HCT116 (cell line): ENCODE measurements around the gene CATSPERB. TPM values are rescaled to one million over a fixed set of nuclear protein-coding genes. Genes with fewer than 3 reads are reported as not detected.

Experiments
- ATAC-seq: fragments of 200-7000 bp; cut with Tn5 transposase; 2 replicates; pipeline ENCODE4 v1.9.1; 2020; ENCODE audit warnings: mild to moderate bottlenecking, moderate library complexity
- BruUV-seq: library from RNA; stranded (reverse); fragments of 400-500 nt; replicated peaks from 2 replicates; lab custom pipeline; 2021; lab: Mats Ljungman, UMichigan
- CTCF ChIA-PET: fragments of 300-600 bp; sonication (Branson Sonifier 250); formaldehyde crosslinking; loops from one replicate; lab custom pipeline; 2021; ENCODE audit warnings: antibody characterized with exemption; lab: Charles Lee
- POLR2A ChIA-PET: fragments of 300-600, 350-600 bp; sonication (Branson Sonifier 250); formaldehyde crosslinking; loops from one replicate; lab custom pipeline; 2021; ENCODE audit warnings: antibody characterized with exemption; lab: Charles Lee
- RAD21 ChIA-PET, 2 experiments: fragments of 300-600 bp; sonication (Branson Sonifier 250); formaldehyde crosslinking; loops; one replicate each; lab custom pipeline; 2023; ENCODE audit warnings: low total read pairs in 2 of 2; ENCODE audit not compliant: uncharacterized antibody in 2 of 2, unreplicated experiment in 2 of 2, low non-redundant PET in 1 of 2; lab: Charles Lee
- DNase-seq: peaks from one replicate; pipeline ENCODE4 v3.0.0-alpha.2; 2010; ENCODE audit warnings: low read depth, low spot score
- H2AFZ ChIP-seq: fragments of 200-600 bp; shearing (Covaris generic), sonication (generic); 2 replicates; pipeline ENCODE4 v1.6.1; 2017; ENCODE audit warnings: low read depth, mixed run types, mixed read lengths, antibody characterized with exemption, low read length; ENCODE audit not compliant: poor library complexity, severe bottlenecking
- H3K27ac ChIP-seq: 2 replicates; pipeline ENCODE4 v1.5.1; 2012; ENCODE audit warnings: low read depth, low read length
- H3K27me3 ChIP-seq: fragments of 200-600 bp; sonication (generic); 2 replicates; pipeline ENCODE4 v1.6.1; 2016; ENCODE audit warnings: mixed run types, low read length, mixed read lengths; ENCODE audit not compliant: insufficient read depth
- H3K36me3 ChIP-seq, 2 experiments: fragments of 200-500 bp in 1 of 2; fragments of 200-600 bp in 1 of 2; sonication (Bioruptor generic) in 1 of 2; sonication (generic) in 1 of 2; 2 replicates each; pipeline versions ENCODE4 v1.5.1 to v1.6.1; 2014 to 2016; ENCODE audit warnings: low read length in 2 of 2, inconsistent platforms in 1 of 2, mixed read lengths in 1 of 2, mixed run types in 1 of 2; ENCODE audit not compliant: insufficient read depth in 2 of 2, control insufficient read depth in 1 of 2
- H3K4me1 ChIP-seq, 2 experiments: fragments of 200-600 bp in 1 of 2; sonication (generic) in 1 of 2; 2 replicates each; pipeline versions ENCODE4 v1.5.1 to v1.6.1; 2012 to 2017; ENCODE audit warnings: low read length in 2 of 2, inconsistent platforms in 1 of 2, mild to moderate bottlenecking in 1 of 2, mixed read lengths in 1 of 2, mixed run types in 1 of 2, moderate library complexity in 1 of 2; ENCODE audit not compliant: insufficient read depth in 2 of 2, control insufficient read depth in 1 of 2
- H3K4me2 ChIP-seq: fragments of 200-600 bp; sonication (generic); 2 replicates; pipeline ENCODE4 v1.6.1; 2017; ENCODE audit warnings: mixed run types, low read length, mixed read lengths
- H3K4me3 ChIP-seq, 2 experiments: fragments of 200-600 bp in 1 of 2; sonication (generic) in 1 of 2; replicated peaks in 1 of 2; 2 replicates each; pipeline ENCODE4 v1.5.1; 2011 to 2016; ENCODE audit warnings: low read length in 2 of 2, control low read depth in 1 of 2, low read depth in 1 of 2, mild to moderate bottlenecking in 1 of 2, mixed read lengths in 1 of 2, mixed run types in 1 of 2
- H3K79me2 ChIP-seq: fragments of 200-600 bp; sonication (generic); 2 replicates; pipeline ENCODE4 v1.6.1; 2017; ENCODE audit warnings: mild to moderate bottlenecking, mixed run types, low read length, moderate library complexity, mixed read lengths; ENCODE audit not compliant: insufficient read depth
- H3K9ac ChIP-seq: fragments of 200-600 bp; sonication (generic); 2 replicates; pipeline ENCODE4 v1.6.1; 2016; ENCODE audit warnings: low read length, mixed read lengths
- H3K9me2 ChIP-seq: fragments of 200-600 bp; sonication (generic), shearing (Covaris generic); 2 replicates; pipeline ENCODE4 v1.6.1; 2017; ENCODE audit warnings: mixed run types, mild to moderate bottlenecking, moderate library complexity; ENCODE audit not compliant: insufficient read depth
- H3K9me3 ChIP-seq, 2 experiments: fragments of 200-500 bp in 1 of 2; fragments of 200-600 bp in 1 of 2; sonication (Bioruptor generic) in 1 of 2; sonication (generic) in 1 of 2; 2 replicates each; pipeline ENCODE4 v1.6.1; 2014 to 2017; ENCODE audit warnings: low read length in 2 of 2, mixed read lengths in 2 of 2, inconsistent platforms in 1 of 2, low read depth in 1 of 2, mild to moderate bottlenecking in 1 of 2, mixed run types in 1 of 2, moderate library complexity in 1 of 2; ENCODE audit not compliant: control insufficient read depth in 1 of 2, insufficient read depth in 1 of 2
- H4K20me1 ChIP-seq: fragments of 200-600 bp; sonication (generic), shearing (Covaris generic); 2 replicates; pipeline ENCODE4 v1.6.1; 2017; ENCODE audit warnings: mixed run types, mild to moderate bottlenecking, moderate library complexity; ENCODE audit not compliant: insufficient read depth
- ATF3 ChIP-seq: IDR thresholded peaks from 2 replicates; pipeline ENCODE4 v1.6.1; 2012
- CTCF ChIP-seq, 3 experiments: fragments of 200-600 bp in 1 of 3; sonication (generic) in 1 of 3; IDR thresholded peaks in 2 of 3; conservative IDR thresholded peaks in 1 of 3; 2 replicates each; pipeline ENCODE4 v1.5.1; 2012 to 2017; ENCODE audit warnings: low read depth in 2 of 3, low read length in 2 of 3, antibody characterized with exemption in 1 of 3, borderline replicate concordance in 1 of 3, control low read depth in 1 of 3, mild to moderate bottlenecking in 1 of 3, mixed read lengths in 1 of 3, mixed run types in 1 of 3, moderate library complexity in 1 of 3; ENCODE audit not compliant: insufficient read depth in 1 of 3
- EGR1 ChIP-seq: IDR thresholded peaks from 2 replicates; pipeline ENCODE4 v1.6.1; 2012; ENCODE audit warnings: low read depth
- ELF1 ChIP-seq: IDR thresholded peaks from 2 replicates; pipeline ENCODE4 v1.6.1; 2012; ENCODE audit warnings: low read depth, borderline replicate concordance
- EZH2 ChIP-seq: fragments of 200-600 bp; sonication (generic); IDR thresholded peaks from 2 replicates; pipeline ENCODE4 v1.6.1; 2017; ENCODE audit warnings: antibody characterized with exemption, mixed run types
- JUND ChIP-seq: IDR thresholded peaks from 2 replicates; pipeline ENCODE4 v1.6.1; 2012
- MAX ChIP-seq: IDR thresholded peaks from 2 replicates; pipeline ENCODE4 v1.6.1; 2012
- POLR2A ChIP-seq: IDR thresholded peaks from 2 replicates; pipeline ENCODE4 v1.7.0; 2011; ENCODE audit warnings: borderline replicate concordance; ENCODE audit not compliant: insufficient read depth, insufficient read length; ENCODE audit errors: extremely low read depth
- RAD21 ChIP-seq: IDR thresholded peaks from 2 replicates; pipeline ENCODE4 v1.6.1; 2012; ENCODE audit warnings: low read depth, mild to moderate bottlenecking
- SIN3A ChIP-seq: IDR thresholded peaks from 2 replicates; pipeline ENCODE4 v1.6.1; 2012; ENCODE audit warnings: low read depth
- TCF7L2 ChIP-seq: IDR thresholded peaks from 2 replicates; pipeline ENCODE4 v1.7.0; 2011; ENCODE audit warnings: borderline replicate concordance, inconsistent platforms; ENCODE audit not compliant: insufficient read depth, insufficient read length; ENCODE audit errors: extremely low read depth
- ZBTB33 ChIP-seq: IDR thresholded peaks from 2 replicates; pipeline ENCODE4 v1.6.1; 2011; ENCODE audit warnings: mild to moderate bottlenecking, low read length, moderate library complexity; ENCODE audit not compliant: insufficient replicate concordance; ENCODE audit errors: extremely low read depth
- ZFX ChIP-seq: fragments of 450-650 bp; IDR thresholded peaks from 2 replicates; pipeline ENCODE4 v1.6.1; 2017
- intact Hi-C: fragments of 100-400 bp; cut with micrococcal nuclease; formaldehyde crosslinking; loops from 2 replicates; pipeline ENCODE4 v1.10.0; 2022
- total RNA-seq: library from RNA; stranded (reverse); gene quantifications from one replicate; pipeline ENCODE4 v1.2.1, GENCODE V29; 2021; ENCODE audit not compliant: unreplicated experiment

CATSPERB gene
- total RNA-seq, 1 experiment from 2014 or later = 0.74 TPM

DNA sequence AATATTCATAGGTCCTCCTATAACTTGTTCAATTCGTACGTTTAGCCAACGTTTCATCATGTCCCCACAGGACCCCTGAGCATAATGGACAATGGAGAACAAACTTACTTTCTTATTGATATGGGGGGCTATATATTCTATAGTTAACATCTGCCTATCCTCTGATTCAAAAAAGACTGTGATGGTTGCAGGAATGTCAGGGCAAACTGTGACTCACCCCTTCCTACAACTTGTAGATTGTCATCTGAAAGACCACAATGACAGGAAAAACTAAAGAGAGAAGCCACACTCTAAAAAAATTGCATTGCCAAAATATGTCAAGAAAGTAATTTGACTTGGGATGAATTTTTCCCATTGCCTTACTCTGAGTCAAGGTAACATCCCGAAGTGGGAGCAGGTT is 50.8 kb downstream of the CATSPERB start:
- Histone ChIP-seq H3K27me3 (no peaks in the 10 kb centered on the region), H4K20me1 (no peaks in the 10 kb centered on the region), H3K36me3 (no peaks in the 10 kb centered on the region; a peak in 1 of 4 replicates), H3K4me2 (no peak overlapping the region), H2AFZ (no peak overlapping the region), H3K27ac (no peak overlapping the region), H3K4me1 (no peaks in the 10 kb centered on the region), H3K9me2 (no peaks in the 10 kb centered on the region), H3K9me3 (peaks cover 6% of the 10 kb centered on the region in 2 experiments; a peak in 2 of 4 replicates), H3K9ac (no peak overlapping the region), H3K79me2 (no peaks in the 10 kb centered on the region), H3K4me3 (no peak overlapping the region)
- TF ChIP-seq POLR2A (no peak), MAX (no peak), EGR1 (no peak), JUND (no peak), ZFX (no peak), EZH2 (no peak), ATF3 (no peak), ELF1 (no peak), SIN3A (no peak), TCF7L2 (no peak)
- intact Hi-C loops = no loop called here
- no TSS peak for BruUV-seq
- POLR2A ChIA-PET = no interaction called here
- no peak for ATAC-seq
- CTCF ChIA-PET = no interaction called here
- RAD21 ChIA-PET = no interaction called here
- DNase-seq = no peak

DNA sequence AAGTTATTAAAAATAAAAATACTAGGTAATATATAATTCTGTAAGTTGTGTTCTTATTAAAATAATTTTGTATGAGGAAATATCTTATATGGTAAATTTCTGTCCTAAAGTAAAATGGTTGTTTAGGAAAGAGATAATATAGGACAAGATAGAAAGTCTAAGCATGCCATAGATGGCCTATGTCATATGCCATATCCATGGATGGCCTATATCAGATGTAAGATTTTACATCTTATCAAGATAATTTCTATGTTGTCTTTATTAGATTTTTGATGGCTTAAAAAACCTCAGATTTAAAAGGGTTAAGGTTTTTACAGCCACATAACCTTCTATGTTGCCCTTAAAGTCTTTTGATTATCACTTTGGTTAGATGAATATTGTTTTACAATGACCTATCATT is 52.6 kb downstream of the CATSPERB start:
- Histone ChIP-seq H3K36me3 (no peaks in the 10 kb centered on the region; a peak in 1 of 4 replicates), H2AFZ (no peak overlapping the region)
- POLR2A ChIA-PET = no interaction called here

More for the DNA sequence above, 52.6 kb downstream of the CATSPERB start:
- ChIA-PET RAD21 (no interaction called here), CTCF (no interaction called here)
- no TSS peak for BruUV-seq
- H3K27me3 ChIP-seq = no peaks in the 10 kb centered on the region
- no peak overlapping the region for H3K4me2 ChIP-seq
- no peaks in the 10 kb centered on the region for H4K20me1 ChIP-seq
- H3K79me2 ChIP-seq = no peaks in the 10 kb centered on the region
- H3K9me3 ChIP-seq = peaks cover 6% of the 10 kb centered on the region in 2 experiments; a peak in 2 of 4 replicates
- ATAC-seq = no peak
- no peak for DNase-seq
- H3K9ac ChIP-seq = no peak overlapping the region
- H3K27ac ChIP-seq = no peak overlapping the region
- TF ChIP-seq CTCF (IDR thresholded peaks at IDR 0.05 in 2 of 3, conservative IDR thresholded peaks at IDR 0.05 in 1 of 3; ENCODE audit: borderline replicate concordance in 1 of 3, insufficient read depth in 1 of 3, low read depth in 2 of 3, low read length in 2 of 3) = no peak
- no peak for TF ChIP-seq RAD21
- TF ChIP-seq ZBTB33 = no peak
- no peak for TF ChIP-seq SIN3A
- no peak for TF ChIP-seq ATF3
- TF ChIP-seq JUND = no peak
- H3K4me1 ChIP-seq = no peaks in the 10 kb centered on the region
- H3K9me2 ChIP-seq = no peaks in the 10 kb centered on the region
- intact Hi-C loops = no loop called here
- no peak overlapping the region for H3K4me3 ChIP-seq
